ENCODE data around the gene SMIM8.

Gene SMIM8

GRCh38 chr6:87336367-87336766, 14.0 kb downstream of the SMIM8 start:
- DNase-seq: no peak

- no peak for DNase-seq
Observed at GRCh38 chr6:87340230-87340629, 17.8 kb downstream of the SMIM8 start.

GRCh38 chr6:87341158-87341557, 18.8 kb downstream of the SMIM8 start:
- no peak for DNase-seq

- DNase-seq: no peak
Observed at GRCh38 chr6:87341899-87342298, 19.5 kb downstream of the SMIM8 start.

- no peak for DNase-seq
Observed at GRCh38 chr6:87342829-87343228, 20.4 kb downstream of the SMIM8 start.

- no peak for DNase-seq
Observed at GRCh38 chr6:87344731-87345130, 22.3 kb downstream of the SMIM8 start, which contains the start of gene C6orf163. Gene C6orf163, plus strand, starts transcription at chr6:87344813. Its CDS starts 287 bp downstream, at chr6:87345100.

- no peak for DNase-seq
Observed at GRCh38 chr6:87346700-87347099, 24.3 kb downstream of the SMIM8 start.

GRCh38 chr6:87349896-87350295, 27.5 kb downstream of the SMIM8 start:
- DNase-seq: no peak

GRCh38 chr6:87350516-87350915, 28.1 kb downstream of the SMIM8 start:
- DNase-seq: no peak

- DNase-seq: no peak
Observed at GRCh38 chr6:87351583-87351982, 29.2 kb downstream of the SMIM8 start.

- no peak for DNase-seq
Observed at GRCh38 chr6:87356181-87356580, 33.8 kb downstream of the SMIM8 start.

- no peak for DNase-seq
Observed at GRCh38 chr6:87357479-87358196, 35.2 kb downstream of the SMIM8 start.

- DNase-seq: no peak
Observed at GRCh38 chr6:87364602-87365252, 42.3 kb downstream of the SMIM8 start.

GRCh38 chr6:87366072-87366827, 43.9 kb downstream of the SMIM8 start:
- no peak for DNase-seq

- DNase-seq: no peak
Observed at GRCh38 chr6:87366899-87367298, 44.5 kb downstream of the SMIM8 start.

- no peak for DNase-seq
Observed at GRCh38 chr6:87373377-87373776, 51.0 kb downstream of the SMIM8 start.

- no peak for DNase-seq
Observed at GRCh38 chr6:87375315-87375714, 52.9 kb downstream of the SMIM8 start.

- no peak for DNase-seq
Observed at GRCh38 chr6:87376643-87377042, 54.3 kb downstream of the SMIM8 start.

- DNase-seq: no peak
Observed at GRCh38 chr6:87378947-87379346, 56.6 kb downstream of the SMIM8 start.

- no peak for DNase-seq
Observed at GRCh38 chr6:87382861-87383260, 60.5 kb downstream of the SMIM8 start.

GRCh38 chr6:87384038-87384437, 61.6 kb downstream of the SMIM8 start:
- DNase-seq: no peak

- DNase-seq: no peak
Observed at GRCh38 chr6:87384449-87384848, 62.1 kb downstream of the SMIM8 start.

GRCh38 chr6:87391334-87391733, 68.9 kb downstream of the SMIM8 start:
- no peak for DNase-seq

Data from NCI-H1092 (cell line).